ENCODE results near the gene PGM2. TPM values are rescaled to one million over a fixed set of nuclear protein-coding genes. Genes with fewer than 3 reads are reported as not detected.
A peak's percentile ranks its signal among the peaks of the same experiment; 100 is the strongest.

PGM2 gene
- total RNA-seq, 2 experiments from 2014 or later: 67.4 to 108 TPM

DNA sequence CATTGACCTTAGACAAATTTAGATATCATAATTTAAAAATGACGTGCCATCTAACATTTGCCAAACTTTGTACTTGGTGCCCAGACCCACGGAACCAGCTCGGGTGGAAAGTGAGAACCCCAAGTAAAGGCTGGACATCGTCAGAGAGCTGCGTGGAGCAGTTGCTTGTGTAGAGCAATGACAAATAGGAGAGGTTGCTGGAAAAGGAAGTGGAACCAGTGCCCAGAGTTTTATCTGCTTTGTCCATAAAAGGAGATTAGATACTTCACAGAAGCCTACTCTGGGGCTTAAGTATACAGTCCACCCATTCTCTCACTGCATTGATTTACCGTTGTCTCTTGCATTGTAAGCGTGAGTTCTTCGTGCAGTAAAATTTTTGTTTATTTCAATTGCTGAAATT lies 59.0 kb downstream of the PGM2 start:
- H4K20me1 ChIP-seq (ENCODE audit: insufficient read depth, low read length): no peaks in the 10 kb centered on the region
- DNase-seq (ENCODE audit: low spot score): no peak
- H3K9me2 ChIP-seq (ENCODE audit: insufficient read depth, low read length): no peaks in the 10 kb centered on the region
- CTCF ChIA-PET (ENCODE audit: unreplicated experiment): no interaction called here
- H3K27ac ChIP-seq (ENCODE audit: low read depth, low read length, poor library complexity, severe bottlenecking): no peak overlapping the region
- H3K4me1 ChIP-seq (ENCODE audit: insufficient read depth, low read length, poor library complexity, severe bottlenecking): peaks cover 12% of the 10 kb centered on the region
- no peaks in the 10 kb centered on the region for H3K36me3 ChIP-seq (ENCODE audit: insufficient read depth, low read length)
- TF ChIP-seq EZH2phosphoT487 (IDR thresholded peaks at IDR 0.05; ENCODE audit: borderline replicate concordance, low read depth, low read length): no peak
- TF ChIP-seq, protein P1, sequence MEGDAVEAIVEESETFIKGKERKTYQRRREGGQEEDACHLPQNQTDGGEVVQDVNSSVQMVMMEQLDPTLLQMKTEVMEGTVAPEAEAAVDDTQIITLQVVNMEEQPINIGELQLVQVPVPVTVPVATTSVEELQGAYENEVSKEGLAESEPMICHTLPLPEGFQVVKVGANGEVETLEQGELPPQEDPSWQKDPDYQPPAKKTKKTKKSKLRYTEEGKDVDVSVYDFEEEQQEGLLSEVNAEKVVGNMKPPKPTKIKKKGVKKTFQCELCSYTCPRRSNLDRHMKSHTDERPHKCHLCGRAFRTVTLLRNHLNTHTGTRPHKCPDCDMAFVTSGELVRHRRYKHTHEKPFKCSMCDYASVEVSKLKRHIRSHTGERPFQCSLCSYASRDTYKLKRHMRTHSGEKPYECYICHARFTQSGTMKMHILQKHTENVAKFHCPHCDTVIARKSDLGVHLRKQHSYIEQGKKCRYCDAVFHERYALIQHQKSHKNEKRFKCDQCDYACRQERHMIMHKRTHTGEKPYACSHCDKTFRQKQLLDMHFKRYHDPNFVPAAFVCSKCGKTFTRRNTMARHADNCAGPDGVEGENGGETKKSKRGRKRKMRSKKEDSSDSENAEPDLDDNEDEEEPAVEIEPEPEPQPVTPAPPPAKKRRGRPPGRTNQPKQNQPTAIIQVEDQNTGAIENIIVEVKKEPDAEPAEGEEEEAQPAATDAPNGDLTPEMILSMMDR (conservative IDR thresholded peaks at IDR 0.05; ENCODE audit: low read length): no peak
- intact Hi-C loops (cut with micrococcal nuclease; ENCODE audit: unreplicated experiment): no loop called here
- H3K79me2 ChIP-seq (ENCODE audit: insufficient read depth, low read depth, low read length): no peaks in the 10 kb centered on the region
- H3K4me2 ChIP-seq (ENCODE audit: low read length): no peak overlapping the region
- H3K4me3 ChIP-seq (ENCODE audit: low read depth, low read length, poor library complexity, severe bottlenecking): no peak overlapping the region
- no peaks in the 10 kb centered on the region for H3K9me3 ChIP-seq (ENCODE audit: low read length)
- POLR2A ChIA-PET: interaction anchor here (1.5 kb wide), 1 partner anchor 11 kb away, joined by 3 read pairs; no protein-coding TSS in a partner anchor
- no peak overlapping the region for H2AFZ ChIP-seq (ENCODE audit: low read length)
- no TSS peak for BruUV-seq (replicated peaks)

DNA sequence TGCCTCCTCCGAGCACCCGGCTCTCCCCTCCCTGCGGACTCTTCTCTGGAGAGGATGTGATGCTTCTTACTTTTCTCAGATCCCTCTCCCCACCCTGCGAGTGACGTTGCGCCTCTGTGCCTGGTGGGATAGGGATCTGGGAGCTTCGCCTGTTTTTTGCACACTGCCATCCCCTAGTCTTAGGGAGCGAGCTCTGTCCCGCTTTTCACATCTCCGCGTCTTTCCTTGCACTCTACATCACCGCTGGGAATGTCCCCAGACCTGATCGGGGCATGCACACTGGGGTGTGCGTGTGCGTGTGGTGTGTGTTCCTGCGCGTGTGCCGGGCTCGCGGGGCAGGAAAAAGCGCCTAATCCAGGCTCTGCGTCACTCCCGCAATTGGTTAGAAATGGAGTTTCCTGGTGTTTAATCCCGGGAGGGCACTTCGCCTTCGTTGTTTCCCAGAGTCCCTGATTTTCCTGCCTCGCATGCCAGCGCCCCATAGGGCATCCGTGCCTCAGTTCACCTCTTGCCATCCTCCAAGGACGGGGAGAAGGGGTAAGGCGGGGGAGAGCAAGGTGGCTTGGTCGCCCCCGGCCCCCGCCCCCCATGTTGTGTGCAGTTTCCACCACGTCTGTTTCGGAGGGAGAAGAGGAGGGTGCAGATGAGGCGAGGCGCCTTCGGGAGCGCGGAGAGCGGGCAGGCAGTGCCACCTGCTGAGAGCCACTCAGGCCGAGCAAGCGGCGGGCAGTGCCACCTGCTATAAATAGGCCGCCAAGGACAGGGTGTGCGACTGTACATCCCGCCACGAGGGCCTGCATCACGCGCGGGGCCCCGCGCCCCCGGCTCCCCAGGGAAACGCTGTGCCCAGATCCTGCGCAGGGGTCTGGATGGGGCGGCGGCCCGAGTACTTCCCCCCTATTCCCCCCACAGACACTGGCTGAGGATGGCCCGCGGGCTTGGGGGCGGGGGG lies 63.6 kb downstream of the PGM2 start:
- 0 out of 2 replicates have a peak, but pooled peaks cover 10% of the 10 kb centered on the region for H3K36me3 ChIP-seq (ENCODE audit: insufficient read depth, low read length)
- no TSS peak for BruUV-seq (replicated peaks)
- peaks cover 33% of the 10 kb centered on the region for H3K4me1 ChIP-seq (ENCODE audit: insufficient read depth, low read length, poor library complexity, severe bottlenecking)
- no peaks in the 10 kb centered on the region for H3K9me3 ChIP-seq (ENCODE audit: low read length)
- ChIA-PET CTCF (ENCODE audit: unreplicated experiment) (interaction anchor here (0.6 kb wide), 1 partner anchor 40 kb away, joined by 3 read pairs; no protein-coding TSS in a partner anchor), POLR2A (interaction anchor here (0.6 to 2.3 kb wide), 12 partner anchors 15 to 215 kb away, joined by 3 to 14 read pairs (median 4); partner anchors contain the start of gene PGM2)
- DNase-seq (ENCODE audit: low spot score): peak; percentile 39
- no peak for TF ChIP-seq EZH2phosphoT487 (IDR thresholded peaks at IDR 0.05; ENCODE audit: borderline replicate concordance, low read depth, low read length)
- TF ChIP-seq, protein P1 (conservative IDR thresholded peaks at IDR 0.05; ENCODE audit: low read length): no peak
- H3K4me2 ChIP-seq (ENCODE audit: low read length): peak overlapping the region; percentile 82
- H3K27ac ChIP-seq (ENCODE audit: low read depth, low read length, poor library complexity, severe bottlenecking): no peak overlapping the region
- no peaks in the 10 kb centered on the region for H4K20me1 ChIP-seq (ENCODE audit: insufficient read depth, low read length)
- peak overlapping the region; percentile 86; the same call in 1 of the 2 replicates for H2AFZ ChIP-seq (ENCODE audit: low read length)
- intact Hi-C loops (cut with micrococcal nuclease; ENCODE audit: unreplicated experiment): loop anchor here (2.0 kb wide), 1 partner anchor 63 kb away; the partner anchor contains the start of gene PGM2
- no peaks in the 10 kb centered on the region for H3K9me2 ChIP-seq (ENCODE audit: insufficient read depth, low read length)
- peaks cover 31% of the 10 kb centered on the region; the same call in 1 of the 2 replicates for H3K79me2 ChIP-seq (ENCODE audit: insufficient read depth, low read depth, low read length)
- peak overlapping the region; percentile 76 for H3K4me3 ChIP-seq (ENCODE audit: low read depth, low read length, poor library complexity, severe bottlenecking)

Data from OCI-LY7 (cell line).